CD14-positive monocyte (primary cell): Measurements from ENCODE around the gene CUX1. TPM values are rescaled to one million over a fixed set of nuclear protein-coding genes. Genes with fewer than 3 reads are reported as not detected.

Source experiments
- DNase-seq, 3 donors: peaks; one replicate each; pipeline ENCODE4 v3.0.0-alpha.2; 2011 to 2022
- H2AFZ ChIP-seq: 2 replicates; pipeline ENCODE4 v1.6.0; 2012; ENCODE audit warnings: mild to moderate bottlenecking, low read depth, low read length, inconsistent platforms; ENCODE audit not compliant: insufficient read depth, poor library complexity, severe bottlenecking
- H3K27ac ChIP-seq, 2 donors: 1 replicate in 1 of 2; 2 replicates in 1 of 2; pipeline ENCODE4 v1.5.1; 2012 to 2013; ENCODE audit warnings: low read length in 2 of 2, control low read depth in 1 of 2, inconsistent platforms in 1 of 2, low read depth in 1 of 2, mild to moderate bottlenecking in 1 of 2
- H3K27me3 ChIP-seq, 2 donors: one replicate each; pipeline versions ENCODE4 v1.6.0 to v1.6.1; 2011 to 2013; ENCODE audit warnings: low read length in 2 of 2; ENCODE audit not compliant: control insufficient read depth in 2 of 2, insufficient read depth in 2 of 2
- H3K36me3 ChIP-seq, 2 donors: replicated peaks in 1 of 2; 1 replicate in 1 of 2; 2 replicates in 1 of 2; pipeline versions ENCODE4 v1.5.1 to v1.6.1; 2012 to 2013; ENCODE audit warnings: low read length in 2 of 2, control low read depth in 1 of 2, inconsistent platforms in 1 of 2, mild to moderate bottlenecking in 1 of 2; ENCODE audit not compliant: insufficient read depth in 2 of 2, control insufficient read depth in 1 of 2
- H3K4me1 ChIP-seq, 2 donors: 1 replicate in 1 of 2; 2 replicates in 1 of 2; pipeline versions ENCODE4 v1.5.1 to v1.6.1; 2012 to 2013; ENCODE audit warnings: low read length in 2 of 2, control low read depth in 1 of 2, inconsistent platforms in 1 of 2, mild to moderate bottlenecking in 1 of 2, moderate library complexity in 1 of 2; ENCODE audit not compliant: insufficient read depth in 2 of 2, control insufficient read depth in 1 of 2
- H3K4me2 ChIP-seq: replicated peaks from 2 replicates; pipeline ENCODE3; 2012; ENCODE audit warnings: low read length, moderate library complexity, mild to moderate bottlenecking; ENCODE audit not compliant: poor library complexity, severe bottlenecking; ENCODE audit errors: extremely low read depth
- H3K4me3 ChIP-seq, 3 experiments: fragments of 200-600 bp in 1 of 3; sonication (generic) in 1 of 3; replicated peaks in 1 of 3; 1 replicate in 2 of 3; 2 replicates in 1 of 3; pipeline ENCODE4 v1.5.1; 2011 to 2013; ENCODE audit warnings: low read length in 3 of 3, mild to moderate bottlenecking in 3 of 3, control low read depth in 2 of 3, low read depth in 2 of 3, inconsistent platforms in 1 of 3, moderate library complexity in 1 of 3
- H3K79me2 ChIP-seq: 2 replicates; pipeline ENCODE4 v1.6.0; 2012; ENCODE audit warnings: mild to moderate bottlenecking, control low read depth, inconsistent platforms, low read length, moderate library complexity; ENCODE audit not compliant: insufficient read depth
- H3K9ac ChIP-seq: 2 replicates; pipeline ENCODE4 v1.6.0; 2017; ENCODE audit warnings: low read length, mild to moderate bottlenecking; ENCODE audit not compliant: insufficient read depth, poor library complexity, severe bottlenecking
- H3K9me3 ChIP-seq, 2 donors: replicated peaks in 1 of 2; 1 replicate in 1 of 2; 2 replicates in 1 of 2; pipeline versions ENCODE4 v1.5.1 to v1.6.1; 2012 to 2013; ENCODE audit warnings: low read length in 2 of 2, control low read depth in 1 of 2; ENCODE audit not compliant: control insufficient read depth in 1 of 2, insufficient read depth in 1 of 2
- H4K20me1 ChIP-seq: 2 replicates; pipeline ENCODE4 v1.6.0; 2012; ENCODE audit warnings: mild to moderate bottlenecking, low read length, control low read depth, moderate library complexity; ENCODE audit not compliant: insufficient read depth
- H3K27ac Mint-ChIP-seq, 7 donors: one replicate each; pipeline ENCODE4 v1.8.0; 2020; ENCODE audit warnings: mild to moderate bottlenecking in 7 of 7, mixed read lengths in 7 of 7, moderate library complexity in 6 of 7, inconsistent platforms in 2 of 7
- H3K27me3 Mint-ChIP-seq, 3 donors: one replicate each; pipeline ENCODE4 v1.8.0; 2021 to 2022; ENCODE audit warnings: low read depth in 3 of 3, mild to moderate bottlenecking in 3 of 3, mixed read lengths in 3 of 3, moderate library complexity in 3 of 3, inconsistent platforms in 1 of 3
- H3K36me3 Mint-ChIP-seq, 2 donors: one replicate each; pipeline ENCODE4 v1.8.0; 2020; ENCODE audit warnings: mixed read lengths in 2 of 2, inconsistent platforms in 1 of 2, mild to moderate bottlenecking in 1 of 2
- H3K4me1 Mint-ChIP-seq: one replicate; pipeline ENCODE4 v1.8.0; 2020; ENCODE audit warnings: mild to moderate bottlenecking, mixed read lengths
- H3K4me3 Mint-ChIP-seq, 2 donors: one replicate each; pipeline ENCODE4 v1.8.0; 2020; ENCODE audit warnings: mild to moderate bottlenecking in 2 of 2, mixed read lengths in 2 of 2, moderate library complexity in 1 of 2
- H3K9me3 Mint-ChIP-seq, 7 donors: one replicate each; pipeline ENCODE4 v1.8.0; 2020 to 2022; ENCODE audit warnings: mixed read lengths in 7 of 7, mild to moderate bottlenecking in 6 of 7, moderate library complexity in 6 of 7, inconsistent platforms in 2 of 7
- WGBS: methylation state at CpG from one replicate; pipeline ENCODE4 v1.1.5; 2013; ENCODE audit warnings: missing lambda C conversion rate; ENCODE audit not compliant: insufficient coverage; 5-methylcytosine and 5-hydroxymethylcytosine counted together
- intact Hi-C, 2 donors: fragments of 100-400 bp; cut with micrococcal nuclease; formaldehyde crosslinking; loops; one replicate each; pipeline versions ENCODE4 v1.15.0 to v1.15.1; 2023
- polyA plus RNA-seq, 3 donors: library from polyadenylated mRNA; depleted of rRNA in 1 of 3; unstranded in 2 of 3; stranded (reverse) in 1 of 3; fragments of 300-500 nt in 2 of 3; fragments of >200 nt in 1 of 3; fragmentation: Illumina TruSeq in 2 of 3; gene quantifications; 1 replicate in 2 of 3; 2 replicates in 1 of 3; pipeline ENCODE4 v1.2.3, GENCODE V29; 2012 to 2021
- TF ChIP-seq, protein P1 (sequence below): fragments of 200-600 bp; IDR thresholded peaks from one replicate; pipeline ENCODE4 v1.8.0; 2022; ENCODE audit warnings: antibody characterized with exemption, mild to moderate bottlenecking

CUX1 gene
- polyA plus RNA-seq, 3 donors, result 17.6 to 38.0 (median 28.0) TPM

DNA sequence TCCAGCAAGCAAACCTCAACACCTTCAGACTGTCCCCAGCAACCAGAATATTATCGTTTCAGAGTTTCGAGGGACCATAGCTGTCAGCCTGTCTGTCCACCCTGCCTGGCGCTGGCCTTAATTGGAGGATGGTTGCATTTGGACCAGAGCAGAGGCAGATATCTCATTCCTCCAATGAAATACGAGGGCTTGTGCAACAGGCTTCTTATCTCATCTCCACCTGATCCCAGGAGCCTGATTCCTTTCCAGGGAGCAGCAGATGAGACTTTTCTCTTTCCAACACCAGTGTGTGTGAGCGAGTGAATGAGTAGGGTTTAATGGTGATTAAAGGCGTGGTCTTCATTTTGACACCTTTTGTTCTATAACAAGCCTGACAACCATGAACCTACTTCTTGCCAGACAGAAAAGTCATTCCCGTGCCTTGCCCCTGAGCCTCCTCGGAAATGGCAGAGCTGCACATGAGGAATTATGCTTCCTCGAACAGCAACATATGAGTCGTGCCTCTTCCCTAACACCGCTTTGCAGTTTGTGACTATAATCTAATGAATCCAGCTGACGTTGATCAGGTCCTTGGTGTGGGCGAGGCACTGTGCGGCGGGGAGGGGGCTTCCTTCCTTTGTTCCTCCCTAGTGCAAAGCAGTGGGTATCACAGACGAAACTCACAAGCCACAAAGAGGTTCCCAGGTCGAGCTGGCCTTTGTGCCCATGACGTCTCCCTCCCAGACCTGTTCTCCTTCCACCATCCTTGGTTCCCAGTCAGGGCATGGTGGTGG, 147.4 kb downstream of the CUX1 start:
- peaks cover 100% of the 10 kb centered on the region for H4K20me1 ChIP-seq
- H3K36me3 ChIP-seq, result peaks cover 0 to 27% of the 10 kb centered on the region in 2 donors
- no peaks in the 10 kb centered on the region for H3K4me1 ChIP-seq
- no peaks in the 10 kb centered on the region for H3K9me3 Mint-ChIP-seq
- H3K79me2 ChIP-seq, result peaks cover 89% of the 10 kb centered on the region
- no peak overlapping the region for H3K4me3 ChIP-seq
- H3K36me3 Mint-ChIP-seq, result peaks cover 12 to 27% of the 10 kb centered on the region in 2 donors
- TF ChIP-seq, protein P1, sequence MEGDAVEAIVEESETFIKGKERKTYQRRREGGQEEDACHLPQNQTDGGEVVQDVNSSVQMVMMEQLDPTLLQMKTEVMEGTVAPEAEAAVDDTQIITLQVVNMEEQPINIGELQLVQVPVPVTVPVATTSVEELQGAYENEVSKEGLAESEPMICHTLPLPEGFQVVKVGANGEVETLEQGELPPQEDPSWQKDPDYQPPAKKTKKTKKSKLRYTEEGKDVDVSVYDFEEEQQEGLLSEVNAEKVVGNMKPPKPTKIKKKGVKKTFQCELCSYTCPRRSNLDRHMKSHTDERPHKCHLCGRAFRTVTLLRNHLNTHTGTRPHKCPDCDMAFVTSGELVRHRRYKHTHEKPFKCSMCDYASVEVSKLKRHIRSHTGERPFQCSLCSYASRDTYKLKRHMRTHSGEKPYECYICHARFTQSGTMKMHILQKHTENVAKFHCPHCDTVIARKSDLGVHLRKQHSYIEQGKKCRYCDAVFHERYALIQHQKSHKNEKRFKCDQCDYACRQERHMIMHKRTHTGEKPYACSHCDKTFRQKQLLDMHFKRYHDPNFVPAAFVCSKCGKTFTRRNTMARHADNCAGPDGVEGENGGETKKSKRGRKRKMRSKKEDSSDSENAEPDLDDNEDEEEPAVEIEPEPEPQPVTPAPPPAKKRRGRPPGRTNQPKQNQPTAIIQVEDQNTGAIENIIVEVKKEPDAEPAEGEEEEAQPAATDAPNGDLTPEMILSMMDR, result no peak
- H3K9ac ChIP-seq, result no peak overlapping the region
- no peak overlapping the region for H3K27ac ChIP-seq
- no peak overlapping the region for H2AFZ ChIP-seq
- no peak overlapping the region for H3K4me2 ChIP-seq
- intact Hi-C loops, result no loop called here
- no peaks in the 10 kb centered on the region for H3K27me3 ChIP-seq
- H3K9me3 ChIP-seq, result no peaks in the 10 kb centered on the region
- H3K27ac Mint-ChIP-seq, result peak overlapping the region in 1 of 7 donors; percentile 12
- H3K4me1 Mint-ChIP-seq, result peaks cover under 1% of the 10 kb centered on the region
- no peak overlapping the region for H3K4me3 Mint-ChIP-seq
- peaks cover 0 to 1% (median 0%) of the 10 kb centered on the region in 3 donors for H3K27me3 Mint-ChIP-seq
- no peak for DNase-seq
- WGBS, result 75% methylated on average over 6 of the region's 18 CpGs

DNA sequence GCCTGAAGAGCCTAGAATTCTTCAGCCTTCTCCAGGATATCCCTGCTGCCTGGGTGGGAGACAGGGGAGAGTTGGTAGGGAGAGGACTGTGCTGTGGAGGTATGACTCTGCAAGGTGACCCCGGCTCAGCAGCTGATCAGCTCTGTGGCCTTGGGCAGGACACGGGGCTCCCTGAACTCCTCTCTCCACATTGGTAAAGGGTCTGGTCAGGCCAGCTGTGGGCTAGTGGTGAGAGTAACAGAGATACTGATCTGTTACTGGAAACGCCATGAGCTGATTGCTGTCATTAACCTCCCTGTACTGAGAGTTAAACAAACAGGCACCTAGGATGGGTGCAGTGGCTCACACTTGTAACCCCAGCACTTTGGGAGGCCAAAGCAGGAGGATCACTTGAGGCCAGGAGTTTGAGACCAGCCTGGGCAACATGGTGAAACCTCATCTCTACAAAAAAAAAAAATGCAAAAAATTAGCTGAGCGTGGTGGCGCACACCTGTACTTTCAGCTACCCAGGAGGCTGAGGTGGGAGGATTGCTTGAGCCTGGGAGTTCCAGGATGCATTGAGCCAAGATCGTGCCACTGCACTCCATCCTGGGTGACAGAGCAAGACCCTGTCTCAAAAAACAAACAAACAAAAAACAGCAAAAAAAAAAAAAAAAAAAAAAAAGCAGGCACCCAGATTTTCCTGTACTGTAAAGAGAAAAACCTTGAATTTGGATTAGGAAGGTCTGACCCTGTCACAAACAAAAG, 151.5 kb downstream of the CUX1 start:
- Histone ChIP-seq H4K20me1 (peaks cover 98% of the 10 kb centered on the region), H3K36me3 (peaks cover 9 to 30% of the 10 kb centered on the region in 2 donors), H3K27ac (peak overlapping the region in 1 of 2 donors; percentile 20), H3K4me3 (no peak overlapping the region), H2AFZ (no peak overlapping the region), H3K27me3 (no peaks in the 10 kb centered on the region), H3K79me2 (peaks cover 80% of the 10 kb centered on the region), H3K9me3 (no peaks in the 10 kb centered on the region), H3K9ac (no peak overlapping the region), H3K4me2 (no peak overlapping the region), H3K4me1 (no peaks in the 10 kb centered on the region)
- H3K4me1 Mint-ChIP-seq, result peaks cover 3% of the 10 kb centered on the region
- H3K9me3 Mint-ChIP-seq, result no peaks in the 10 kb centered on the region
- H3K27me3 Mint-ChIP-seq, result no peaks in the 10 kb centered on the region
- peak overlapping the region in 1 of 7 donors; percentile 61 for H3K27ac Mint-ChIP-seq
- peaks cover 18 to 47% of the 10 kb centered on the region in 2 donors for H3K36me3 Mint-ChIP-seq
- no CpG with 5 or more reads among the region's 6 CpGs for WGBS
- TF ChIP-seq, protein P1, result no peak
- intact Hi-C loops, result no loop called here
- no peak overlapping the region for H3K4me3 Mint-ChIP-seq
- DNase-seq, result no peak
